ENCODE results near the gene KRTAP4-7. TPM values are rescaled to one million over a fixed set of nuclear protein-coding genes. Genes with fewer than 3 reads are reported as not detected.
"Not testable (repeated sequence)": the region's sequence is repeated elsewhere in the genome, so short reads cannot be mapped to it uniquely, and the experiment has no call there.

The KRTAP4-7 gene
- total RNA-seq, 5 donors from 2014 or later (not counting 1 experiment from before 2014, with no cell fraction given) = not detected

DNA sequence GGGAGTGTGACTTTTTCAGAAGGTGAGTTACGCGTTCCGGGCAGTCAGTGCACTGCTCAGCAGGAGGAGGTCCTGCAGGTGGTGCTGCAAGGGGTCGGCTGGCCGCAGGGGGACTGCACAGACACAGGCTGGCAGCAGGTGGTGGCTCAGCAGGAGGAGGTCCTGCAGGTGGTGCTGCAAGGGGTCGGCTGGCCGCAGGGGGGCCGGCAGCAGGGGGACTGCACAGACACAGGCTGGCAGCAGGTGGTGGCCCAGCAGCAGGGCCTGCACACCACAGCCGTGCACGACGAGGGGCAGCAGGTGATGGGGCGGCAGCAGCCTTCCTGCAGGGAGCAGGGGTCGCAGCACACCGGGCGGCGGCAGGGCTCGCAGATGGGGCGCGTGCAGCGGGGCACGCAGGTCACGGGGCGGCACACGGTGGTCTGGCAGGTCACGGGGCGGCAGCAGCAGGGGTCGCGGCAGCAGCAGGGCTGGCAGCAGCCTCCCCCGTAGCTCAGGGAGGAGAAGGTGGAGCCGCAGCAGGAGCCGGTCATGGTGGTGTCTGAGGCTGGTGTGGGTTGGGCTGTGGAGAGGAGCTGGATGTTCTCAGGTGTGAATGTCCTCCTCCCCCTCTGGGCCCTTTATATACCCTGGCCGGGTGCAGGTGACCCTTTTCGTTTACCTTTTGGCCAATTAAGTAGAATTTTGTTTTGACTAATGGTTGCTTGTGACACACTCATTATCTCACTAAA lies 37.0 kb upstream of the KRTAP4-7 start, which contains the start of gene KRTAP2-1:
TSS of gene KRTAP2-1 (minus strand) at position 582 of the 731 bp plus-strand sequence. CDS start at position 533, 49 bp downstream.
- H3K27ac ChIP-seq (ENCODE audit: low read length); CTCF ChIA-PET; H3K9me3 Mint-ChIP-seq; H3K36me3 ChIP-seq (ENCODE audit: control insufficient read depth in 2 of 2, extremely low read depth in 1 of 2, insufficient read depth in 1 of 2, low read length in 1 of 2); DNase-seq; H3K4me3 Mint-ChIP-seq; H3K27me3 ChIP-seq (replicated peaks in 1 of 2; ENCODE audit: control insufficient read depth in 2 of 2, extremely low read depth in 1 of 2, insufficient read depth in 2 of 2, low read length in 1 of 2); H3K4me1 Mint-ChIP-seq; POLR2A ChIA-PET; H3K36me3 Mint-ChIP-seq; H3K4me3 ChIP-seq (ENCODE audit: control insufficient read depth in 1 of 2, extremely low read depth in 1 of 2, low read length in 1 of 2); ATAC-seq (replicated peaks in 1 of 4); H3K9me3 ChIP-seq; H3K4me1 ChIP-seq (ENCODE audit: control insufficient read depth in 1 of 2, extremely low read depth in 1 of 2, insufficient read depth in 2 of 2, low read length in 2 of 2); H3K27ac Mint-ChIP-seq: not testable (repeated sequence)
- WGBS (ENCODE audit: insufficient coverage) = 73% methylated on average over 5 of the region's 33 CpGs
- H3K27me3 Mint-ChIP-seq = peaks cover 23 to 45% of the 10 kb centered on the region in 2 donors

DNA sequence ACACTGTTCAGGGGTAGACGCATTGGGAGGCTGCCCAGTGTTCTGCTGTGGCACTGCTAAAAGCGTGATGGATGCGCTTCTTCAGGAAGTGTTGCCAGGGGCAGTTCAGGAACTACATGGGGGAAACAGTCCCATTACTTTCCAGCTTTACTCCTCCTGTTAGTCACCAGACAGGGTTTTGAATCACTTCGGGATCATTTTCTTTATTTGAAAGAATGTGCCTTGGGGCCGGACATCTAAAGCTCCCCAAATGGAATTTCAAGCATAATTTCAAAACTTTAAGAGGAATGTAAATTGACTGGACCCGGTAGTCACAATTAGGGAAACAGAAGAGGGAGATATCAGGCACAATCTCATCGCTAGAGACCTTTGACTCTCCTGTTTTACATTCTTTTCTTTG lies 35.5 kb upstream of the KRTAP4-7 start:
- Histone ChIP-seq H3K36me3 (ENCODE audit: control insufficient read depth in 2 of 2, extremely low read depth in 1 of 2, insufficient read depth in 1 of 2, low read length in 1 of 2) (no peaks in the 10 kb centered on the region), H3K9me3 (no peaks in the 10 kb centered on the region), H3K4me1 (ENCODE audit: control insufficient read depth in 1 of 2, extremely low read depth in 1 of 2, insufficient read depth in 2 of 2, low read length in 2 of 2) (no peaks in the 10 kb centered on the region), H3K27ac (ENCODE audit: low read length) (no peak overlapping the region), H3K27me3 (replicated peaks in 1 of 2; ENCODE audit: control insufficient read depth in 2 of 2, extremely low read depth in 1 of 2, insufficient read depth in 2 of 2, low read length in 1 of 2) (peaks cover 2 to 8% of the 10 kb centered on the region in 2 experiments), H3K4me3 (ENCODE audit: control insufficient read depth in 1 of 2, extremely low read depth in 1 of 2, low read length in 1 of 2) (no peak overlapping the region)
- POLR2A ChIA-PET = no interaction called here
- no peak overlapping the region for H3K4me3 Mint-ChIP-seq
- H3K9me3 Mint-ChIP-seq = peaks cover 0 to 4% (median 2%) of the 10 kb centered on the region in 3 donors
- no peak overlapping the region for H3K27ac Mint-ChIP-seq
- WGBS (ENCODE audit: insufficient coverage) = 89% methylated on average over 5 of the region's 7 CpGs
- DNase-seq (no peak), ATAC-seq (replicated peaks in 1 of 4) (no peak)
- no peaks in the 10 kb centered on the region for H3K36me3 Mint-ChIP-seq
- CTCF ChIA-PET = no interaction called here
- peaks cover 0 to 2% (median 0%) of the 10 kb centered on the region in 3 donors for H3K4me1 Mint-ChIP-seq
- peaks cover 17 to 44% of the 10 kb centered on the region in 2 donors for H3K27me3 Mint-ChIP-seq

DNA sequence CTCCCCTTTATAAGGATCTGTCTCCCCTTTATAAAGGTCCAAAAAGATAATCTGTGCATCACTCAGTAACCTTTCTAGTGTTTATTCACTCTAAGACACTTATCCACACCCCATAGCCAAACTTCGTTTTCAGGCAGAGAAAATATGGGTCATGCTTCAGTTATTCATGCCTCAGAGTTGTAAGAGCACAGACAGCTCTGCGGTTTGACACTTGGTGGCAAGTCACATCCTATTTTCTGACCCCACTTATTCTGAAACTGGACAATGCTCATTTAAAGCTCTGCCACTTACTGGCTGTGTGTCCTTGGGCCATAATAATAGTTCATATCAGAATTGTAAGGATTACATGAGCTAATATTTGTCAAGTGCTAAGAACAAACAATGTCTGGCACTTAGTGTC lies 34.8 kb upstream of the KRTAP4-7 start:
- 31% methylated on average over 2 of the region's 2 CpGs for WGBS (ENCODE audit: insufficient coverage)
- Histone ChIP-seq H3K4me3 (ENCODE audit: control insufficient read depth in 1 of 2, extremely low read depth in 1 of 2, low read length in 1 of 2) (no peak overlapping the region), H3K4me1 (ENCODE audit: control insufficient read depth in 1 of 2, extremely low read depth in 1 of 2, insufficient read depth in 2 of 2, low read length in 2 of 2) (no peaks in the 10 kb centered on the region), H3K9me3 (no peaks in the 10 kb centered on the region), H3K27me3 (replicated peaks in 1 of 2; ENCODE audit: control insufficient read depth in 2 of 2, extremely low read depth in 1 of 2, insufficient read depth in 2 of 2, low read length in 1 of 2) (peaks cover 2 to 8% of the 10 kb centered on the region in 2 experiments), H3K27ac (ENCODE audit: low read length) (no peak overlapping the region), H3K36me3 (ENCODE audit: control insufficient read depth in 2 of 2, extremely low read depth in 1 of 2, insufficient read depth in 1 of 2, low read length in 1 of 2) (no peaks in the 10 kb centered on the region)
- Mint-ChIP-seq H3K27me3 (peaks cover 17 to 44% of the 10 kb centered on the region in 2 donors), H3K4me1 (peaks cover 0 to 1% (median 0%) of the 10 kb centered on the region in 3 donors), H3K4me3 (no peak overlapping the region), H3K36me3 (no peaks in the 10 kb centered on the region), H3K27ac (no peak overlapping the region), H3K9me3 (no peaks in the 10 kb centered on the region)
- POLR2A ChIA-PET = no interaction called here
- DNase-seq = no peak
- no peak for ATAC-seq (replicated peaks in 1 of 4)
- CTCF ChIA-PET = no interaction called here

DNA sequence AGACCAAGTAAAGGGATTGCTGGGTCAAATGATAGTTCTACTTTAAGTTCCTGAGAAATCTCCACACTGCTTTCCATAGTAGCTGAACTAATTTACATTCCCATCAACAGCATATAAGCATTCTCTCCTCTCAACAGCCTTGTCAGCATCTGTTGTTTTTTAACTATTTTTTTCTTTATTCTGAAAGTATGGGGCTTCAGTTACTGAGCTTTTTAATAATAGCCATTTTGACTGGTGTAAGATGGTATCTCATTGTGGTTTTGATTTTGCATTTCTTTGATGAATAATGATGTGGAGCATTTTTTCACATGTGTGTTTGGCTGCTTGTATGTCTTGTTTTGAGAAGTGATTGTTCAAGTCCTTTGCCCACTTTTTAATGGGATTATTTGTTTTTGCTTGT lies 31.4 kb upstream of the KRTAP4-7 start:
- H3K27ac Mint-ChIP-seq = no peak overlapping the region
- ATAC-seq (replicated peaks in 1 of 4) (no peak), DNase-seq (no peak)
- H3K4me1 Mint-ChIP-seq = no peaks in the 10 kb centered on the region
- H3K27me3 Mint-ChIP-seq = peaks cover 11 to 50% of the 10 kb centered on the region in 2 donors
- H3K27ac ChIP-seq (ENCODE audit: low read length) = no peak overlapping the region
- H3K4me3 Mint-ChIP-seq = no peak overlapping the region
- peaks cover 5 to 6% of the 10 kb centered on the region in 2 experiments for H3K27me3 ChIP-seq (replicated peaks in 1 of 2; ENCODE audit: control insufficient read depth in 2 of 2, extremely low read depth in 1 of 2, insufficient read depth in 2 of 2, low read length in 1 of 2)
- peaks cover 0 to 2% (median 0%) of the 10 kb centered on the region in 3 donors for H3K9me3 Mint-ChIP-seq
- no peaks in the 10 kb centered on the region for H3K36me3 Mint-ChIP-seq
- H3K4me3 ChIP-seq (ENCODE audit: control insufficient read depth in 1 of 2, extremely low read depth in 1 of 2, low read length in 1 of 2) = no peak overlapping the region
- CTCF ChIA-PET = interaction anchor here in 1 of 2 donors (0.6 kb wide), 1 partner anchor 141 kb away, joined by 4 read pairs; no protein-coding TSS in a partner anchor
- H3K4me1 ChIP-seq (ENCODE audit: control insufficient read depth in 1 of 2, extremely low read depth in 1 of 2, insufficient read depth in 2 of 2, low read length in 2 of 2) = no peaks in the 10 kb centered on the region
- POLR2A ChIA-PET = no interaction called here
- no peaks in the 10 kb centered on the region for H3K9me3 ChIP-seq
- H3K36me3 ChIP-seq (ENCODE audit: control insufficient read depth in 2 of 2, extremely low read depth in 1 of 2, insufficient read depth in 1 of 2, low read length in 1 of 2) = no peaks in the 10 kb centered on the region

DNA sequence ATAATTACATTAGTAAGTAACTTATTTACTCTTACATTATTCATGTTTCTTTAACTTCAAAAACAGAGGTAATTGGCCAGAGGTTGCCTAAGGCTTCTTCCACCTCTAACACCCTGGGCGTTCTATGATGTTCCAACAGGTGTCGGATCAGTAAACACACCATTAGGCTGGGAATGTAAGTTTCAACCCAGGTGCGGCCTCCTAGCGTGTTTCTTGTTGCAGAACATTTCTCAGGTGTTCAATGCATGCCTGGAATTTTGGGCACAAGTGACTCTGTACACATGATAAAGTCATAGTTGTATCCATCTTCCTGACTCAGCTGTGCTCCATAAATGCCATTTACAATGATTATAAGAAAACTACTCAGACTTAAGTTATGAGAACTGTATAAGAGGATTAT lies 29.9 kb upstream of the KRTAP4-7 start:
- Mint-ChIP-seq H3K27ac (no peak overlapping the region), H3K4me3 (no peak overlapping the region), H3K27me3 (peaks cover 22 to 47% of the 10 kb centered on the region in 2 donors), H3K4me1 (no peaks in the 10 kb centered on the region), H3K9me3 (peaks cover 0 to 3% (median 0%) of the 10 kb centered on the region in 3 donors), H3K36me3 (no peaks in the 10 kb centered on the region)
- POLR2A ChIA-PET = no interaction called here
- H3K27me3 ChIP-seq (replicated peaks in 1 of 2; ENCODE audit: control insufficient read depth in 2 of 2, extremely low read depth in 1 of 2, insufficient read depth in 2 of 2, low read length in 1 of 2) = peaks cover 4 to 5% of the 10 kb centered on the region in 2 experiments
- H3K9me3 ChIP-seq = no peaks in the 10 kb centered on the region
- no peak for ATAC-seq (replicated peaks in 1 of 4)
- no peak for DNase-seq
- CTCF ChIA-PET = no interaction called here
- no peak overlapping the region for H3K27ac ChIP-seq (ENCODE audit: low read length)
- no peaks in the 10 kb centered on the region for H3K4me1 ChIP-seq (ENCODE audit: control insufficient read depth in 1 of 2, extremely low read depth in 1 of 2, insufficient read depth in 2 of 2, low read length in 2 of 2)
- no peak overlapping the region for H3K4me3 ChIP-seq (ENCODE audit: control insufficient read depth in 1 of 2, extremely low read depth in 1 of 2, low read length in 1 of 2)
- H3K36me3 ChIP-seq (ENCODE audit: control insufficient read depth in 2 of 2, extremely low read depth in 1 of 2, insufficient read depth in 1 of 2, low read length in 1 of 2) = no peaks in the 10 kb centered on the region
- WGBS (ENCODE audit: insufficient coverage) = 61% methylated on average over 3 of the region's 4 CpGs

DNA sequence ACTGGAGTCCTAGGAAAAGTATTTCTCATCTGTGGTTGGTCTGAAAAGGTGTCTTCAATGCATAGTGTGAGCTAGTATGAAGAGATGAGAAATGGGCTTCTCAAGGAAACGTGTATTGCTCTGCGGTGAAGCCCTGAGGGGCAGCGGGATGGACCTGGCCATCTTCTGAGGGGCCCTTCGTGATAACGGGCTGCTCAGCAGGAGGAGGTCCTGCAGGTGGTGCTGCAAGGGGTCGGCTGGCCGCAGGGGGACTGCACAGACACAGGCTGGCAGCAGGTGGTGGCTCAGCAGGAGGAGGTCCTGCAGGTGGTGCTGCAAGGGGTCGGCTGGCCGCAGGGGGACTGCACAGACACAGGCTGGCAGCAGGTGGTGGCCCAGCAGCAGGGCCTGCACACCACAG lies 29.4 kb upstream of the KRTAP4-7 start:
- H3K9me3 ChIP-seq, CTCF ChIA-PET: not testable (repeated sequence)

More for the DNA sequence above, 29.4 kb upstream of the KRTAP4-7 start:
- H3K27ac Mint-ChIP-seq; H3K4me3 Mint-ChIP-seq; DNase-seq; H3K4me3 ChIP-seq (ENCODE audit: control insufficient read depth in 1 of 2, extremely low read depth in 1 of 2, low read length in 1 of 2); H3K4me1 ChIP-seq (ENCODE audit: control insufficient read depth in 1 of 2, extremely low read depth in 1 of 2, insufficient read depth in 2 of 2, low read length in 2 of 2); H3K27ac ChIP-seq (ENCODE audit: low read length); H3K4me1 Mint-ChIP-seq; H3K36me3 ChIP-seq (ENCODE audit: control insufficient read depth in 2 of 2, extremely low read depth in 1 of 2, insufficient read depth in 1 of 2, low read length in 1 of 2); H3K27me3 ChIP-seq (replicated peaks in 1 of 2; ENCODE audit: control insufficient read depth in 2 of 2, extremely low read depth in 1 of 2, insufficient read depth in 2 of 2, low read length in 1 of 2); H3K9me3 Mint-ChIP-seq; H3K36me3 Mint-ChIP-seq; ATAC-seq (replicated peaks in 1 of 4); POLR2A ChIA-PET: not testable (repeated sequence)
- WGBS (ENCODE audit: insufficient coverage) = 71% methylated on average over 5 of the region's 9 CpGs
- H3K27me3 Mint-ChIP-seq = peaks cover 27 to 51% of the 10 kb centered on the region in 2 donors

All from T-cell (primary cell).